LNCAP (cell line): ENCODE measurements around the gene DUSP1.

Source experiments
- CTCF ChIP-seq: fragments of 450-650 bp; IDR thresholded peaks from 2 replicates; pipeline ENCODE4 v1.5.1; 2017; ENCODE audit warnings: mild to moderate bottlenecking

The DUSP1 gene

DNA sequence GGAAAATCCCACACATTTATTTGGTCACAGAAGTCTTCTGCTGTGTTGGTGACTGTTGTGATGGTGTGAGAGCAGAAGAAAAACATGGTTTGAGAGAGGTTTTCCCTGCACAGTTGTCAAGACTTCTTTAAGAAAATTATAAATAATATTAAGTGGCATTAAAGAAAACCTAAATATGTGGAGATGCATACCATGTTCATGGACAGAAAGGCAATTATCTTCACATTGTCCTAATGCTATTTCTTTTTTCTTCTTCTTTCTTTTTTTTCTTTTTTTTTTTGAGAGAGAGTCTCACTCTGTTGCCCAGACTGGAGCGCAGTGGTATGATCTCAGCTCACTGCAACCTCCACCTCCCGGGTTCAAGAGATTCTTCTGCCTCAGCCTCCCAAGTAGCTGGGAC lies 38.8 kb upstream of the DUSP1 start:
- no peak for TF ChIP-seq CTCF

DNA sequence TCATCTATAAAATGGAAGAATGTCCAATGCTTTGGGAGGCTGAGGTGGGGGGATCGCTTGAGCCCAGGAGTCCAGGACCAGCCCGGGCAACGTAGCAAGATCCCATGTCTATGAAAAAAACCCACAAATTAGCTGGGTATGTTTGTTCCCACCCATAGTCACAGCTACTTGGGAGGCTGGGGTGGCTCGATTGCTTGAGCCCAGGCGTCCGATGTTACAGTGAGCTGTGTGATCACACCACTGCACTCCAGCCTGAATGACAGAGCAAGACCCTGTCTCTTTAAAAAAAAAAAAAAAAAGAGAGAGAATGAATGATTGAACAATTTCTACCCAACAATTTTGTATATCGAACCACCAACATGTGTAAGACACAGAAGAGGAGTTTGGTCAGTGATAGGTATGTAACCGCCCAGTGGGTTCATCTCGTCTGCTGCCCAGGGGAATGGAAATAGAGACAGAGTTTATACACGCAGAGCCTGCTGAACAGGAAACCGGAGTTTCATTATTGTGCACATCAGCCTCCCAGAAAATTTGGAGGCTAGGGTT lies 36.8 kb upstream of the DUSP1 start:
- no peak for TF ChIP-seq CTCF

DNA sequence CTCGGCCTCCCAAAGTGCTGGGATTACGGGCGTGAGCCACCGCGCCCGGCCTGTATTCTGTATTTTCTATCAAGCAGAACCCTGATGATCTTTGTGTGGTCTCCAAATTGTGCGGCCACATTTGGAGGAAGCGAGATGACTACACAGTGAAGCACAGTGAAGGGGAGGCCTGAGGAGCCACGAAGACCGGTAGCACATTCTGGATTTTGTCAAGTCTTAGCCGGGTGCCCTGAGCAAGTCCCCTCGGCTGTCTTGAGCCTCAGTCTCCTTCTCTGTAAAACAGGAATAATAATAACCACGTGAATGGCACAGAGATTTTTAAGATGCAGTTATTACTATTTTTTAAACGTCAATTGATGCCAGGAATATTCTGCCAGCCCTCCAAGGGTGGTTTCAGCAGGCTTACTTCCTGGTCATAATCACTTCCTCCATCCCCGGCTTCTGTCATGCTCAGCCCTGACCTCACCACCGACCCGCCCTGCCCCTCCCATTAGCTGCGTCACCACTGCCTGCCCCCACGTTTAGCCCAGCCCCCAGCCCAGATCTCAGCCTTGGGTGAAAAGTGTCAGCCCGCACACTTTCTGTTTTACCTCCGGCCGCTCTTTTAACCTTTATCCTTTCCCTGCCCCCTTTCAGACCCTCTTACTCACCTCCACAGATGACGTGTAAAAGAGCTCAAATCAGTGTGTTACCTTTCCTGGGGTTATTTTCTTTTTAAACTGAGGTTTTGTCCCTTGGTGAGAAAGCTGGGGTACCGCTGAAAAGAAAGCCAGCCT lies 36.1 kb upstream of the DUSP1 start:
- TF ChIP-seq CTCF = no peak

- no peak for TF ChIP-seq CTCF
These were observed 34.8 kb upstream of the DUSP1 start for GRCh38 chr5:172805736-172806255.

DNA sequence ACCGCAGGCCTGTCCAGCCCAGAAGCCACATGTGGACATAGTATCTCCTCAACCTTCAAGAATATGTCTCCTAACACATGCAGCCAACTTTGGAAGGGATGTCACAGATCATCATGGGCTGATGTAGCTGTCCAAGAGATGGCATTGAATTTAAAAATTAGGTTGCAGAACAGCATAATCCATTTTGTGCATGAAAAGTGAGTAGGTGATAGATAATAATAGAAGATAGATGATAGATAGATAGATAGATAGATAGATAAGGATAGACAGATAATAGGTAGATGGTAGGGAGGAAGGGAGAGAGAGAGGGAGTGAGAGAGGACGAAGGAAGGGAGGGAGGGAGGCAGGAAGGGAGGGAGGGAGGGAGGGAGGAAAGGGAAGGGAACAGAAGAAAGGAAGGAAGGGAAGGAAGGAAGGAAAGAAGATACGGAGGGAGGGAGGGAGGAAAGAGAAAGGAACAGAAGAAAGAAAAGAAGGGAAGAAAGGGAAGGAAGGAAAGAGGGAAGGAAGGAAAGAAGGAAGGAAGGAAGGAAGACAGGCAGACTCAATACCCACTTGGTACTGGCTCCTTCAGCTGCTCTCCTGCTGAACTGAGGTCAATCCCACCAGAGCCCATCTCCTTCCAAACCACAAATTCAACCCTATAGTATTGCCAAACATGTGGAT lies 34.2 kb upstream of the DUSP1 start:
- TF ChIP-seq CTCF = no peak

DNA sequence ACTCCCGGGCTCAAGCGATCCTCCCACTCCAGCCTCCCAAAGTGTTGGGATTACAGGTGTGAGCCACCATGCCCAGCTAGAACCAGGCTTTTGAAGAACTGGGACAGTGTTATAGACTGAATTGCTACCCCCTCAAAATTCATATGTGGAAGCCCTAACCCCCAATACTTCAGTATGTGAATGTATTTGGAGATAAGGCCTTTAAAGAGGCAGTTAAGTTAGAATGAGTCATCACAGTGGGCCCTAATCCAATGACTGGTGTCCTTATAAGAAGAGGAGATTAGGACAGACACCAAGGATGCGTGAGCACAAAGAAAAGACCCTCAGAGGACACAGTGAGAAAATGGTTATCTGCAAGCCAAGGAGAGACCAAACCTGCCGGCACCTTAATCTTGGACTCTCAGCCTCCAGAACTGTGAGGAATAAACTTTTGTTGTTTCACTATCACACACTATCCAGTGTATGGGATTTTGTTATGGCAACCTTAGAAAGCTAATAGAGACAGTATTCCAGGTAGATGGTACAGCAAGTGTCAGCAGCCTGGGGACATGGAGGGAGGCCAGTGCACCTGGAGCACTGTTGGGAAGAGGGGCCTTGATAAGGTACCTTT lies 31.7 kb upstream of the DUSP1 start:
- no peak for TF ChIP-seq CTCF

- TF ChIP-seq CTCF = no peak
These were observed 31.1 kb upstream of the DUSP1 start for GRCh38 chr5:172802112-172802511.
